Stimulated activated naive B cell treated with anti-CD40 and anti-IgM and Interleukin-4, amounts not matched to agents 10 μg/mL and 1 μg/mL and 100 μg/mL, for 72 hours (primary cell): Measurements from ENCODE around the gene SHOC2.

Experiments
- ATAC-seq, 2 donors: fragments of 150-1000 bp; cut with Tn5 transposase; replicated peaks; 2 replicates each; pipeline ENCODE4 v1.10.0; 2021; ENCODE audit warnings: moderate library complexity in 1 of 2
- DNase-seq: peaks from one replicate; pipeline ENCODE4 v3.0.0; 2021
- H3K27ac Mint-ChIP-seq: one replicate; pipeline ENCODE4 v1.8.0; 2022; ENCODE audit warnings: mild to moderate bottlenecking, mixed read lengths
- H3K27me3 Mint-ChIP-seq, 2 donors: one replicate each; pipeline ENCODE4 v1.8.0; 2022; ENCODE audit warnings: mixed read lengths in 2 of 2
- H3K36me3 Mint-ChIP-seq, 2 donors: one replicate each; pipeline ENCODE4 v1.8.0; 2022; ENCODE audit warnings: mixed read lengths in 2 of 2, mild to moderate bottlenecking in 1 of 2
- H3K4me1 Mint-ChIP-seq, 2 donors: one replicate each; pipeline ENCODE4 v1.8.0; 2022; ENCODE audit warnings: mixed read lengths in 2 of 2, mild to moderate bottlenecking in 1 of 2
- H3K4me3 Mint-ChIP-seq, 2 donors: one replicate each; pipeline ENCODE4 v1.8.0; 2022; ENCODE audit warnings: mild to moderate bottlenecking in 2 of 2, mixed read lengths in 2 of 2, moderate library complexity in 1 of 2
- H3K9me3 Mint-ChIP-seq, 2 donors: one replicate each; pipeline ENCODE4 v1.8.0; 2022; ENCODE audit warnings: mixed read lengths in 2 of 2, mild to moderate bottlenecking in 1 of 2

SHOC2 gene

GRCh38 chr10:110885932-110886674 lies 33.3 kb upstream of the SHOC2 start:
- no peak for DNase-seq
- no peak for ATAC-seq
- Mint-ChIP-seq H3K27me3 (no peaks in the 10 kb centered on the region), H3K4me3 (no peak overlapping the region), H3K9me3 (no peaks in the 10 kb centered on the region), H3K27ac (peak overlapping the region; percentile 11), H3K4me1 (peaks cover 13 to 36% of the 10 kb centered on the region in 2 donors), H3K36me3 (peaks cover 28 to 49% of the 10 kb centered on the region in 2 donors)

GRCh38 chr10:110887560-110887959 lies 31.8 kb upstream of the SHOC2 start:
- no peaks in the 10 kb centered on the region for H3K27me3 Mint-ChIP-seq
- DNase-seq (no peak), ATAC-seq (peak in 1 of 2 donors; percentile 34)
- no peak overlapping the region for H3K4me3 Mint-ChIP-seq
- H3K9me3 Mint-ChIP-seq: no peaks in the 10 kb centered on the region
- peaks cover 25 to 51% of the 10 kb centered on the region in 2 donors for H3K36me3 Mint-ChIP-seq
- H3K4me1 Mint-ChIP-seq: peaks cover 8 to 22% of the 10 kb centered on the region in 2 donors
- peak overlapping the region; percentile 51 for H3K27ac Mint-ChIP-seq

GRCh38 chr10:110892602-110893288 lies 26.7 kb upstream of the SHOC2 start:
- Mint-ChIP-seq H3K36me3 (peaks cover 28 to 43% of the 10 kb centered on the region in 2 donors), H3K27me3 (no peaks in the 10 kb centered on the region)

GRCh38 chr10:110893559-110894179 lies 25.7 kb upstream of the SHOC2 start:
- H3K27me3 Mint-ChIP-seq: no peaks in the 10 kb centered on the region
- peaks cover 27 to 43% of the 10 kb centered on the region in 2 donors for H3K36me3 Mint-ChIP-seq
- ATAC-seq (peak; percentile 92 to 93), DNase-seq (no peak)
- H3K27ac Mint-ChIP-seq: no peak overlapping the region
- no peak overlapping the region for H3K4me3 Mint-ChIP-seq
- H3K9me3 Mint-ChIP-seq: no peaks in the 10 kb centered on the region
- H3K4me1 Mint-ChIP-seq: peaks cover 11 to 22% of the 10 kb centered on the region in 2 donors

More at GRCh38 chr10:110892602-110893288, 26.7 kb upstream of the SHOC2 start:
- no peak for ATAC-seq
- no peak for DNase-seq
- no peaks in the 10 kb centered on the region for H3K9me3 Mint-ChIP-seq
- H3K27ac Mint-ChIP-seq: no peak overlapping the region
- peaks cover 11 to 22% of the 10 kb centered on the region in 2 donors for H3K4me1 Mint-ChIP-seq
- H3K4me3 Mint-ChIP-seq: no peak overlapping the region

- DNase-seq: no peak
- Mint-ChIP-seq H3K9me3 (no peaks in the 10 kb centered on the region), H3K4me1 (peaks cover 14 to 29% of the 10 kb centered on the region in 2 donors), H3K4me3 (no peak overlapping the region), H3K27ac (no peak overlapping the region), H3K27me3 (no peaks in the 10 kb centered on the region), H3K36me3 (peaks cover 16 to 24% of the 10 kb centered on the region in 2 donors)
- no peak for ATAC-seq
Observed at GRCh38 chr10:110897184-110897583, 22.2 kb upstream of the SHOC2 start.

DNA sequence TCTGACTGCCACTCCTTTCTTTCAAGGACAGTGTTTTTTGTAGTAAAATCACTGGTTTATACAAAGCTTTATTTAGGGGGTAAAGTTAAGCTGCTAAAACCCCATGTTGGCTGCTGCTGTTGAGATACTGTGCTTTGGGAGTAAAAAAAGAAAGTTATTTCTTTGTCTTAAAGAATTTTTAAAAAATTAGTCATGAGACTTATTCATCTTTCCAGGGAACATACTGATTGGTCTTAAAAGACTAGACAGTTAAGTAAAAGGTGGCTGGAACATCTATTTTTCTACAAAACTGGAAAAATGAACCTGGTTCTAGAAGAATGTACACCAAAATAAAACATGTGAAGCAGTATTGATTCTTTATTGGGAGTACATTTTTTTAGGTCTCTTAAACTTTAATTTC lies 21.0 kb upstream of the SHOC2 start:
- DNase-seq (no peak), ATAC-seq (no peak)
- Mint-ChIP-seq H3K27ac (no peak overlapping the region), H3K36me3 (peaks cover 18 to 28% of the 10 kb centered on the region in 2 donors), H3K27me3 (no peaks in the 10 kb centered on the region), H3K4me1 (peaks cover 22 to 39% of the 10 kb centered on the region in 2 donors), H3K4me3 (no peak overlapping the region), H3K9me3 (no peaks in the 10 kb centered on the region)

- Mint-ChIP-seq H3K36me3 (peaks cover 16 to 19% of the 10 kb centered on the region in 2 donors), H3K4me1 (peaks cover 20 to 35% of the 10 kb centered on the region in 2 donors), H3K9me3 (no peaks in the 10 kb centered on the region), H3K4me3 (no peak overlapping the region), H3K27me3 (no peaks in the 10 kb centered on the region), H3K27ac (no peak overlapping the region)
- ATAC-seq (no peak), DNase-seq (no peak)
Observed at GRCh38 chr10:110900983-110901382, 18.4 kb upstream of the SHOC2 start.

DNA sequence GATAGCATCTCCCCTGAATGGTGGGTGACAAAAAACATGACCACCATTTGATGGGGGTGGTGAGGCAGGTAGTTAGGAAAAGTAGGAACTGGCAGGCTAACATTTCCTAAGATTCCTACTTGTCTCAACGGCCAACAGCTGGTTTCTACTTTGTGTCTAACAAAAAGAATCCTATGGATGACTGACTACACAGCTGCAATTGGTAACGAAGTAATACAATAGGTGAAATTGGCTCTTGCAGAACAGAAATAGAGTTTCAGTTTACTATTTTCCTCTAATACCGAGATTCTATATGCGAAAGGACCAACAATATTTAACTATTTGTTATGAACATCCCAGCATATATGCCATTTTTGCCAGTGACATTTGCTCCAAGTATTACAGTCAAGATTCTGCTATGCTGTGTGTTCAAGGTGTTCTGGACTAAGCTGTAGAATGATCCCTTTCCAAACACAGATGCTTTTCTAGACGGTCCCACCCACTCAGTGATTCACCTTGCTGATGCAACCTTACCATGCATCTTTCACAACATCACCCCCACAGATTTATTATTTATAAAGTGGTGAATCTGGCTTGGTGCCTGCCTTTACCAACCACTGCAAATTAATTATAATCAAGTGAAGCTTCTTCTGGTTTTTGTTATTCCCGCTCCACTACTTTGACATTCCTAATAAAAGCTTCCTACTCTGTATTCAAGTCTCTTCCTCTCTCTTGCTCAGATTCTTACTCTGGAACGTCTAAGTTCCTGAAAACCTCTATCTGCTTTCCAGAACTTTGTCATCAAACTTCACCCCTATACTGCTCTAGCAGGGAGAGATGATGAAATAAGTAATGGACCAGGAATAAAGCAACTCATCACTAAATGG lies 17.2 kb upstream of the SHOC2 start:
- Mint-ChIP-seq H3K27ac (peak overlapping the region; percentile 61), H3K4me3 (no peak overlapping the region), H3K27me3 (no peaks in the 10 kb centered on the region)

GRCh38 chr10:110903280-110904278 lies 15.8 kb upstream of the SHOC2 start:
- peaks cover 15 to 18% of the 10 kb centered on the region in 2 donors for H3K36me3 Mint-ChIP-seq
- H3K27me3 Mint-ChIP-seq: no peaks in the 10 kb centered on the region
- no peaks in the 10 kb centered on the region for H3K9me3 Mint-ChIP-seq
- ATAC-seq: peak; percentile 60 to 78
- peak overlapping the region; percentile 63 for H3K27ac Mint-ChIP-seq
- peaks cover 17 to 29% of the 10 kb centered on the region in 2 donors for H3K4me1 Mint-ChIP-seq
- H3K4me3 Mint-ChIP-seq: no peak overlapping the region
- no peak for DNase-seq

More for the DNA sequence above, 17.2 kb upstream of the SHOC2 start:
- peaks cover 14% of the 10 kb centered on the region in 2 donors for H3K36me3 Mint-ChIP-seq
- DNase-seq (no peak), ATAC-seq (no peak)
- no peaks in the 10 kb centered on the region for H3K9me3 Mint-ChIP-seq
- H3K4me1 Mint-ChIP-seq: peaks cover 15 to 25% of the 10 kb centered on the region in 2 donors

GRCh38 chr10:110910138-110910537 lies 9.3 kb upstream of the SHOC2 start:
- peaks cover 8 to 12% of the 10 kb centered on the region in 2 donors for H3K4me1 Mint-ChIP-seq
- ATAC-seq (no peak), DNase-seq (no peak)
- H3K4me3 Mint-ChIP-seq: no peak overlapping the region
- H3K27me3 Mint-ChIP-seq: no peaks in the 10 kb centered on the region
- H3K9me3 Mint-ChIP-seq: no peaks in the 10 kb centered on the region
- peaks cover 6 to 19% of the 10 kb centered on the region in 2 donors for H3K36me3 Mint-ChIP-seq
- no peak overlapping the region for H3K27ac Mint-ChIP-seq

- Mint-ChIP-seq H3K9me3 (no peaks in the 10 kb centered on the region), H3K4me1 (peaks cover 15 to 24% of the 10 kb centered on the region in 2 donors), H3K36me3 (peaks cover 0 to 19% of the 10 kb centered on the region in 2 donors), H3K27ac (no peak overlapping the region), H3K27me3 (no peaks in the 10 kb centered on the region), H3K4me3 (no peak overlapping the region)
- DNase-seq: no peak
- ATAC-seq: no peak
Observed at GRCh38 chr10:110912374-110912773, 7.0 kb upstream of the SHOC2 start.

GRCh38 chr10:110914431-110914830 lies 5.0 kb upstream of the SHOC2 start:
- H3K36me3 Mint-ChIP-seq: peaks cover under 1 to 12% of the 10 kb centered on the region in 2 donors
- peaks cover 18 to 25% of the 10 kb centered on the region in 2 donors for H3K4me1 Mint-ChIP-seq
- H3K9me3 Mint-ChIP-seq: no peaks in the 10 kb centered on the region
- ATAC-seq (no peak), DNase-seq (no peak)
- no peaks in the 10 kb centered on the region for H3K27me3 Mint-ChIP-seq
- H3K4me3 Mint-ChIP-seq: no peak overlapping the region
- peak overlapping the region; percentile 37 for H3K27ac Mint-ChIP-seq

DNA sequence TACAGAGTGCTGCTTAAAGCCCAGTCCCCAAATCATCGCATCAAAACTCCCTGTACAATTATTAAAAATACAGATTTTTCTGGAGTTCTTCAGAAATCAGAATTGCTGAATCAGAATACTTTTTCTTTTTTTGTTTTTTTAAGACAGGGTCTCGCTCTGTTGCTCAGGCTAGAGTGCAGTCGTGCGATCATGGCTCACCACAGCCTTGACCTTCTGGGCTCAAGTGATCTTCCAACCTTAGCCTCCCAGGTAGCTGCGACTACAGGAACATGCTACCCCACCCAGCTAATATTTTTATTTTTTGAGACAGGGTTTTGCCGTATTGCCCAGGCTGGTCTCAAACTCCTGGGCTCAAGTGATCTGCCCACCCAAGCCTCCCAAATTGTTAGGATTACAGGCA lies 4.4 kb upstream of the SHOC2 start:
- Mint-ChIP-seq H3K4me1 (peaks cover 18 to 25% of the 10 kb centered on the region in 2 donors), H3K9me3 (no peaks in the 10 kb centered on the region), H3K36me3 (peaks cover 1 to 12% of the 10 kb centered on the region in 2 donors), H3K27ac (peak overlapping the region; percentile 68), H3K27me3 (no peaks in the 10 kb centered on the region), H3K4me3 (peak overlapping the region in 1 of 2 donors; percentile 40)
- DNase-seq: no peak
- no peak for ATAC-seq
